Measurements from ENCODE around the gene CEPT1. TPM values are rescaled to one million over a fixed set of nuclear protein-coding genes. Genes with fewer than 3 reads are reported as not detected.

The CEPT1 gene
- total RNA-seq, 1 donor from 2014 or later: 26.6 TPM

DNA sequence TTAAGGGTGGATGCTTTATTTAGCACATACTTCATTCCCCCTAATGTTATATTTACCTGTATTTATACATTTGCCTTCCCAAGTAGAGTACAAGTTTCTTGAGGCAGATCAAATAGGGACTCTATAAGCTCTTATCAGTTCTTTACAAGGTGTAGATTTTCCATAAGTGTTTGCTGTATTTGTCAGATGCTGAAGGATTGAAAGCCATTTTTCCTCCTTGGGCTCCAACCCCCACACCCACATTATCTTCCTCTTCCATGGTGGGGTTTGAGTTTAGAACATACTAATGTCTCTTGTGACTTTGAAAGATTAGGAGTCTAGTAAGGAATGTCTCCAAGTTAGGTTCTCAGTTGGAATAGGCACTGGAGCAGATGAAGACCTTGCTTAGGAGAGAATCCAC, 85.1 kb downstream of the CEPT1 start:
- DNase-seq (ENCODE audit: low spot score) (no peak), ATAC-seq (no peak)

DNA sequence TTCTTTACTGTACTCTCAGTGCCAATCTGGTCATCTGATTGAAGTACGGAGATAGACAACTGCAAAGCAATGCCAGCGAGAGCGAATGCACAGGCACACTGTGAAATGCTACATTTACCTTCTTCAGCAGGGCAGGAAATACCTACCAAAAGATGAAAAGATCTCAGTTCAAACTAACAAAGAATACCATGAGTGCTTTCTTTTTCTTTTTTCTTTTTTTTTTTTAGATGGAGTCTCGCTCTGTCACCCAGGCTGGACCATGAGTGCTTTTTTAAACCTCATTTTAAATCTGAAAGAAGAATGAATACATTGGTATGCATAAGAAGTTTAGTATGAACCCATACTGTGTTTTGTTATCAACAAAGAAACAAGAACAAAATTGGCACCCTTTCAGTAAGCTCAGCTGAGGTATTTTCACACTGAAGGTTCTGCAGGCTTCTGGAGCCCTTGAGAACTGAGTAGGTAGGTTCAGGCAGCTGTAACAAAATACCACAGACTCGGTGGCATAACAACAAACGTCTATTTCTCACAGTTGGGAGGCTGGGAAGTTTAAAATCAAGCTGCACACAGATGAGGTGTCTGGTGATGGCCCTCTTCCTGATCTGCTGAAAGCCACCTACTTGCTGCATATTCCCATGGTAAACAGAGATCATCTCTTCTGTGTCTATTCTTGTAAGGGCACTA, 85.8 kb downstream of the CEPT1 start:
- DNase-seq (ENCODE audit: low spot score) (no peak), ATAC-seq (no peak)

DNA sequence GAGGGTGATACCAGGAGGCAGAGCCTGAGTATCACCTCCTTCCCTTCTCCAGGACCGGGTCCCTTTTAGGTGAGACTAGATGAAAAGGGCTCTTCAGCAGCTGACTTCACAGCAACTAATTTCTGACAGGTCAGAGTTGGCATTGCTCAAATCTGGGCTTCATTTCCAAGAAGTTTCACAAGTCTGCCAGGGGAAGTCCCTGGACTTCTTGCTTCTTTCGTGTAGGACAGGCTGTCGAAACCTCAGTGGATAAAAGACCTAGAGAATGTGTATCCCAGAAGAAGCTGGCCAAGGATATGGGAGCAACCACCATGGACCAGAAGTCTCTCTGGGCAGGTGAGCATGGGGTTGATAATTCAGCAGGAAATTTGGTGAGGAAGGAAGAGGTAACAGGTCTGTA, 87.4 kb downstream of the CEPT1 start, which contains the start of gene CHI3L2:
Gene CHI3L2 (plus strand): TSS at position 280 of the 400 bp plus-strand sequence. CDS start 17 bp downstream, at position 297.
- no peak for ATAC-seq
- DNase-seq (ENCODE audit: low spot score): no peak

DNA sequence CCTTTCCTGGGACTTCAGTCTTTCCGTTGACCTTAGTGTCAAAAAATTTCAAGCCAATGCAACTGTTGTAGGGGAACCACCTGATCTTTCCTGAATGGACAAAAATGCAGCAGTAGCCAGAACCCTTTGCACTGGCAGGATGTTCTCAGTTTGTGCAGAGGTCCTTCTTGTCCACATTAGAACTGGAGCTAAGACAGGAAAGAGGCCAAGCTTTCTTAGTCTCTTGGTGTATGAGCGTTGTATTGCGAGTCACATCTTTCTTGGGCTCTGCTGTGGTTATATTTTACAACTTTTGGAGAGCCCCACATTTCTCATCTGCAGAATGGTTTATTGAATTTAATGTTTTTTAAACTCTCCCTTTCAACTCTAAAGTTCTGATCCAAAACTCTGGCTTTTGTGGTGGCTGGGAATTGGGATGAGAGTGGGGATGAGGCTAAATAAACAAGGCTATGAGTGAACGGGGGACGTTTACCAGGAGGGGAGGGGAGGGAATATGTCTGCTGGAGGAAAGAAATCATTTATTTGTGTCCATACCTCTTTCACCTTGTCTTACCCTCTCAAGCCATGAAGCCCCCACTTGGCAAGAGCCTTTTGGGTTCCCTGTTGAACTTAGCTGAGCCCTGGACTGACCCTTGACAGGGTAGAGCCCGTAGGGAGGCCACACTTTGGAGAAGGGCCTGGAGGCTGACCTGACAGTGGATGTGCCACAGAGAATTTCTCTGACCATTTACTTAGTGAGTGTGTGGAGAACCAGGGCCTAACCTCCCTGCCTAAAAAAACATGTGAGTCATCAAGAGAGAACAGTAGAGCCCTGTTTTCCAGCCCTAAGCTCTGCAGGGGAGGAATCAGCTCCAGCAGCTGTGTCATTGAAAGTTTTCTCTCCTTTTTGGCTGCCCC, 88.1 kb downstream of the CEPT1 start:
- no peak for ATAC-seq
- DNase-seq (ENCODE audit: low spot score): no peak

DNA sequence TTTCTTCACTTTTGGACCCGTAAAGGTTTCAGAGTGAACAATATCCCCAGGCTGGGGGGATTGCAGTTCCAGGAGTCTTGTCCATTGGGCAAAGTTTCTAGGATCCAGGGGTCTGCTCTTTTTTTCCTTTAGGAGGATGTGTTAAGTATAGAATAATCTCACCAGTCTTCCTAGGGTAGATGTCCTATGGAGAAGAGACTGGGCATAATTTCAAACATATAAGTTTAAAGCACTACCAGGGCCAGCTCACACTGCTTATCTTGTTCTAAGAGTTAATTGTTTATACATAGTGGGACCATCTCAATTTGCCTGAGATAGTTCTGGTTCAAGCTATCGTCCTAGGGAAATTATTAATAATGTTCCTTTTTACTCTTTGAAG, 88.7 kb downstream of the CEPT1 start:
- no peak for ATAC-seq

DNA sequence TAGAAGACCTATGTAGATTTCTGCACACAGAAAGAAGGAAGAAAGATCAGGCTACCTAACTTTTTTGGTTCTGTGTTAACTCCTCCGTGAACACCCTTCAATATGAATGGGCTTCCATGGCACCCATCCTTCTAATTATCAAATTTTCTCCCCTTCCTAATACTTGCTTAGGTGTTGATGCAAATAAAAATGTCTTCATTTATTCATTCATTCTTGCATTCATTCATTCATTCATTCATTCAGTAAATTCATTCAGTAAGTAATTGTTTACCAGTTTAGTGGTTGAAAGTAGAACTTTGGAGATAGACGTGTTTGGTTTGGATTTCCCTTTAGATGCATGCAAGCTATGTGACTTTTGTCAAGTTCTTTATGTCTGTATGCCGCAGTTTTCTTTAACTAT, 92.1 kb downstream of the CEPT1 start:
- ATAC-seq: no peak
- DNase-seq (ENCODE audit: low spot score): no peak

More for the DNA sequence above, 88.7 kb downstream of the CEPT1 start:
- DNase-seq (ENCODE audit: low spot score): no peak

DNA sequence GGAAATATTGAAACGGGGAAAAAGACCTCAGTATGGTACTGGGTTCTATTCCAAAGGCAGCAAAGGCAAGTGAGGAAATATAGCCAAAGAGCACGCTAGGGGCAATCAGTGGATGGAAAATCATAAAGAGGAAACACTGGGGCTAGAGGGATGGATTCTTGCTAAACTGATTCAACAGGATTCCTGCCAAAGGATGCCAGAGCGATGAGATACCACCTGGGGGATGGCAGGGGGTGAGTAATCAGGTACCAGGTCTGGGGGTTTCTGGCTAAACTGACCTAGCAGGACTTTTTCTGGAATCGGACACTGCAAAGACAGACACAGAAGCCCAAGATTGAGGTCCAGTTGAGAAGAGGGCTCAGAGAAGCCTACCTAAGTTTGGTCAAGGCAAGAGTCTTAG, 94.2 kb downstream of the CEPT1 start:
- DNase-seq (ENCODE audit: low spot score) (no peak), ATAC-seq (no peak)

Other genes starting within 250 kb of the CEPT1 start
- 4.0 TPM for gene LRIF1, start 176.3 kb upstream of the CEPT1 start, total RNA-seq
- gene DRAM2, start 130 bp upstream of the CEPT1 start, total RNA-seq: 15.0 TPM
- 14.9 TPM for gene DENND2D, start 60.4 kb downstream of the CEPT1 start, total RNA-seq
- 0.23 TPM for gene CHI3L2, start 87.5 kb downstream of the CEPT1 start, total RNA-seq
- gene CHIA, start 150.6 kb downstream of the CEPT1 start, total RNA-seq: 0.15 TPM